K562 (cell line): ENCODE data around the gene PDCD1.

Source experiments
- ARID4B ChIP-seq: sonication (generic); formaldehyde crosslinking; IDR thresholded peaks from 2 replicates; pipeline ENCODE4 v1.8.0; 2022; ENCODE audit warnings: mild to moderate bottlenecking, missing genetic modification reagents
- CREBBP ChIP-seq: IDR thresholded peaks from one replicate; pipeline ENCODE4 v1.6.1; 2012; ENCODE audit warnings: low read depth, mild to moderate bottlenecking, control low read depth, inconsistent platforms, low read length
- ERF ChIP-seq: fragments of 450-650 bp; formaldehyde crosslinking; IDR thresholded peaks from 2 replicates; pipeline ENCODE4 v1.4.0; 2020; ENCODE audit warnings: mild to moderate bottlenecking, mixed read lengths
- FOXJ3 ChIP-seq: sonication (generic); formaldehyde crosslinking; IDR thresholded peaks from 2 replicates; pipeline ENCODE4 v1.4.0; 2020; ENCODE audit warnings: mild to moderate bottlenecking, missing genetic modification reagents
- HINFP ChIP-seq: fragments of 450-650 bp; conservative IDR thresholded peaks from 2 replicates; pipeline ENCODE4 v1.6.1; 2016; ENCODE audit warnings: missing genetic modification characterization, low read depth, mild to moderate bottlenecking, control low read depth, missing compliant biosample characterization
- MAFG ChIP-seq: fragments of 450-650 bp; conservative IDR thresholded peaks from 2 replicates; pipeline ENCODE4 v1.6.1; 2016; ENCODE audit warnings: missing genetic modification characterization, missing compliant biosample characterization
- NR2C2 ChIP-seq, 2 experiments: fragments of 200-800 bp in 1 of 2; sonication (Bioruptor generic) in 1 of 2; sonication (generic) in 1 of 2; formaldehyde crosslinking in 1 of 2; IDR thresholded peaks; 2 replicates each; pipeline versions ENCODE4 v1.6.1 to v1.8.0; 2016 to 2022; ENCODE audit warnings: mild to moderate bottlenecking in 1 of 2, missing compliant biosample characterization in 1 of 2, missing genetic modification characterization in 1 of 2, missing genetic modification reagents in 1 of 2
- POLR2G ChIP-seq: fragments of 200-400 bp; formaldehyde crosslinking; IDR thresholded peaks from 2 replicates; pipeline ENCODE4 v1.6.1; 2017; ENCODE audit warnings: low read depth, mild to moderate bottlenecking, antibody characterized with exemption, low read length, moderate library complexity
- RFX7 ChIP-seq: fragments of 250-450 bp; sonication (Bioruptor Pico); IDR thresholded peaks from 2 replicates; pipeline ENCODE4 v1.5.1; 2021; ENCODE audit warnings: mild to moderate bottlenecking
- RNF219 ChIP-seq: fragments of 250-450 bp; sonication (Bioruptor Pico); IDR thresholded peaks from 2 replicates; pipeline ENCODE4 v1.5.0; 2022; ENCODE audit warnings: mild to moderate bottlenecking
- ZNF24 ChIP-seq: fragments of 450-650 bp; IDR thresholded peaks from 2 replicates; pipeline ENCODE4 v1.6.1; 2016
- ZNF384 ChIP-seq: IDR thresholded peaks from 2 replicates; pipeline ENCODE4 v1.6.1; 2012; ENCODE audit warnings: low read depth, low read length, improper control_type of control experiment
- ZSCAN29 ChIP-seq: fragments of 450-650 bp; IDR thresholded peaks from 2 replicates; pipeline ENCODE4 v1.6.1; 2017

GRCh38 chr2:241803387-241804325 lies 55.0 kb downstream of the PDCD1 start:
- no peak for TF ChIP-seq MAFG (tag)
- TF ChIP-seq CREBBP: no peak
- TF ChIP-seq ERF: no peak
- TF ChIP-seq RNF219 (CRISPR knock-in tag): no peak
- TF ChIP-seq ZSCAN29: no peak
- no peak for TF ChIP-seq ARID4B (CRISPR knock-in tag)
- no peak for TF ChIP-seq RFX7 (CRISPR knock-in tag)
- no peak for TF ChIP-seq ZNF24
- TF ChIP-seq ZNF384: no peak
- TF ChIP-seq HINFP (tag): no peak
- TF ChIP-seq POLR2G: peak; percentile 34; the same call in 1 of the 2 replicates
- TF ChIP-seq FOXJ3 (CRISPR knock-in tag): no peak
- no peak for TF ChIP-seq NR2C2 (CRISPR knock-in tag; IDR thresholded peaks at IDR 0.05)
- no peak for TF ChIP-seq NR2C2 (tag; IDR thresholded peaks at IDR 0.05)
